GM12864 (cell line): ENCODE data around the gene TMEM95.

Experiments
- DNase-seq: peaks from one replicate; pipeline ENCODE4 v3.0.0-alpha.2; 2011; ENCODE audit warnings: low read depth
- H3K4me3 ChIP-seq: 2 replicates; pipeline ENCODE4 v1.5.1; 2011; ENCODE audit warnings: mild to moderate bottlenecking, low read depth, low read length, control low read depth
- CTCF ChIP-seq: IDR thresholded peaks from 2 replicates; pipeline ENCODE4 v1.5.1; 2011; ENCODE audit warnings: low read depth, mild to moderate bottlenecking, moderate library complexity, low read length, control low read depth, inconsistent platforms; ENCODE audit errors: missing control alignments

Gene TMEM95

GRCh38 chr17:7396147-7396546, 41.2 kb downstream of the TMEM95 start:
- no peak for TF ChIP-seq CTCF
- no peak for DNase-seq
- H3K4me3 ChIP-seq: no peak overlapping the region

GRCh38 chr17:7398612-7399011, 43.7 kb downstream of the TMEM95 start:
- no peak for TF ChIP-seq CTCF
- no peak for DNase-seq
- no peak overlapping the region for H3K4me3 ChIP-seq

GRCh38 chr17:7403043-7403726, 48.2 kb downstream of the TMEM95 start:
- H3K4me3 ChIP-seq: peak overlapping the region; percentile 92
- no peak for TF ChIP-seq CTCF
- DNase-seq: no peak

GRCh38 chr17:7403727-7403976, 48.7 kb downstream of the TMEM95 start:
- no peak for DNase-seq
- TF ChIP-seq CTCF: no peak
- peak overlapping the region; percentile 92 for H3K4me3 ChIP-seq

- peak within 1 kb of the TSS; percentile 92 for H3K4me3 ChIP-seq
- no peak for TF ChIP-seq CTCF
- DNase-seq: peak; percentile 96
Observed at GRCh38 chr17:7403977-7404736, 49.2 kb downstream of the TMEM95 start, which contains the start of gene TMEM256. TSS of gene TMEM256 (minus strand) at chr17:7404097. CDS start at chr17:7404084, 13 bp downstream.

- no peak for DNase-seq
- no peak for TF ChIP-seq CTCF
- H3K4me3 ChIP-seq: peak overlapping the region; percentile 92
Observed at GRCh38 chr17:7404737-7405349, 49.9 kb downstream of the TMEM95 start.
